Measurements from ENCODE around the gene MPRIP.

The MPRIP gene

DNA sequence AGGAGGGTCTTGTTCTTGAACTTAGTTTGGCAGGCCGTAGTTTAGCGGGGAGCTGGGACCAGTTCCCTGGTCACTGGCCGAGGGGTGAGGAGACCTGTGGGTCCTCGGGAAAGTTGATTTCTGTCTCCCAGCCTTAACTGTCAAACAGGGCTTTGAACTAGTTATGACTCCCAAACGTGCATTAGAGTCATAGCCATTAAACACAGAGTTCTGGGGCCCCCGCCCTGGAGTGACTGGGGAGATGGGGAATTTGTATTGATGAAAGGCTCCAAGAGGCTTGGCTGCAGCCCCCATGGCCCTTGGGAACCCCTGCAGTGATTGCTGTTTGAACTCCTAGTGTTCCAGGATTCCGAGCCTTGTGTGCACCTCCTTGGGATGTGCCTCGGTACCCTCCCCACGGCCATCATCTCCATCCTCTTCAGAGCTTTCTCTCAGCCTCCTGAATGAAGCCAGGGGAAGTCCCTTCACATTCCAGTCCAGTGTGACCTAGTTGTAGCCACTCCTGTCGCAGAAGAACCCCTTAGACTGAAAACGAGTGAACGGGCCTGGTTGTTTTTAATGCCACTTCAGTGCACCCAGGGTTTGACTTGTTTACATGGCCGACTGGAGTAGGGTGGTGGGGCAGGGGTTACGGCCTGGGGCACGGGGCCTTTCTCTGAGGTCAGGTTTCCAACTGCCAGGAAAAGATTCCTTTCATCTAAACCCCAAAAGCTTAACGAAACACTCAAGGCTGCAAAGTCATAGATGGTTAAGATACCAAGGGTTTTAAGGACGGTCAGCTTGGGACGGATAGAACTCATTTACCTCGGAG lies 1.4 kb downstream of the MPRIP start:
- TF ChIP-seq PPARA (CRISPR knock-in tag; IDR thresholded peaks at IDR 0.05; ENCODE audit: borderline replicate concordance) (no peak), ISL1 (CRISPR knock-in tag; IDR thresholded peaks at IDR 0.05) (no peak), CSDC2 (CRISPR knock-in tag; IDR thresholded peaks at IDR 0.05) (no peak), ZNF8 (CRISPR knock-in tag; IDR thresholded peaks at IDR 0.05) (no peak), ZFP30 (CRISPR knock-in tag; IDR thresholded peaks at IDR 0.05) (no peak), ZNF70 (CRISPR knock-in tag; IDR thresholded peaks at IDR 0.05) (no peak), SNAI2 (CRISPR knock-in tag; IDR thresholded peaks at IDR 0.05) (no peak), GLIS3 (CRISPR knock-in tag; IDR thresholded peaks at IDR 0.05) (no peak), OSR1 (CRISPR knock-in tag; IDR thresholded peaks at IDR 0.05) (no peak), ZC3H10 (CRISPR knock-in tag; IDR thresholded peaks at IDR 0.05) (no peak)
- TF ChIP-seq, protein P1, sequence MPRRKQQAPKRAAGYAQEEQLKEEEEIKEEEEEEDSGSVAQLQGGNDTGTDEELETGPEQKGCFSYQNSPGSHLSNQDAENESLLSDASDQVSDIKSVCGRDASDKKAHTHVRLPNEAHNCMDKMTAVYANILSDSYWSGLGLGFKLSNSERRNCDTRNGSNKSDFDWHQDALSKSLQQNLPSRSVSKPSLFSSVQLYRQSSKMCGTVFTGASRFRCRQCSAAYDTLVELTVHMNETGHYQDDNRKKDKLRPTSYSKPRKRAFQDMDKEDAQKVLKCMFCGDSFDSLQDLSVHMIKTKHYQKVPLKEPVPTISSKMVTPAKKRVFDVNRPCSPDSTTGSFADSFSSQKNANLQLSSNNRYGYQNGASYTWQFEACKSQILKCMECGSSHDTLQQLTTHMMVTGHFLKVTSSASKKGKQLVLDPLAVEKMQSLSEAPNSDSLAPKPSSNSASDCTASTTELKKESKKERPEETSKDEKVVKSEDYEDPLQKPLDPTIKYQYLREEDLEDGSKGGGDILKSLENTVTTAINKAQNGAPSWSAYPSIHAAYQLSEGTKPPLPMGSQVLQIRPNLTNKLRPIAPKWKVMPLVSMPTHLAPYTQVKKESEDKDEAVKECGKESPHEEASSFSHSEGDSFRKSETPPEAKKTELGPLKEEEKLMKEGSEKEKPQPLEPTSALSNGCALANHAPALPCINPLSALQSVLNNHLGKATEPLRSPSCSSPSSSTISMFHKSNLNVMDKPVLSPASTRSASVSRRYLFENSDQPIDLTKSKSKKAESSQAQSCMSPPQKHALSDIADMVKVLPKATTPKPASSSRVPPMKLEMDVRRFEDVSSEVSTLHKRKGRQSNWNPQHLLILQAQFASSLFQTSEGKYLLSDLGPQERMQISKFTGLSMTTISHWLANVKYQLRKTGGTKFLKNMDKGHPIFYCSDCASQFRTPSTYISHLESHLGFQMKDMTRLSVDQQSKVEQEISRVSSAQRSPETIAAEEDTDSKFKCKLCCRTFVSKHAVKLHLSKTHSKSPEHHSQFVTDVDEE (CRISPR knock-in tag; IDR thresholded peaks at IDR 0.05) = no peak
- TF ChIP-seq, protein P2, sequence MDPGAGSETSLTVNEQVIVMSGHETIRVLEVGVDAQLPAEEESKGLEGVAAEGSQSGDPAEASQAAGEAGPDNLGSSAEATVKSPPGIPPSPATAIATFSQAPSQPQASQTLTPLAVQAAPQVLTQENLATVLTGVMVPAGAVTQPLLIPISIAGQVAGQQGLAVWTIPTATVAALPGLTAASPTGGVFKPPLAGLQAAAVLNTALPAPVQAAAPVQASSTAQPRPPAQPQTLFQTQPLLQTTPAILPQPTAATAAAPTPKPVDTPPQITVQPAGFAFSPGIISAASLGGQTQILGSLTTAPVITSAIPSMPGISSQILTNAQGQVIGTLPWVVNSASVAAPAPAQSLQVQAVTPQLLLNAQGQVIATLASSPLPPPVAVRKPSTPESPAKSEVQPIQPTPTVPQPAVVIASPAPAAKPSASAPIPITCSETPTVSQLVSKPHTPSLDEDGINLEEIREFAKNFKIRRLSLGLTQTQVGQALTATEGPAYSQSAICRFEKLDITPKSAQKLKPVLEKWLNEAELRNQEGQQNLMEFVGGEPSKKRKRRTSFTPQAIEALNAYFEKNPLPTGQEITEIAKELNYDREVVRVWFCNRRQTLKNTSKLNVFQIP (CRISPR knock-in tag; IDR thresholded peaks at IDR 0.05; ENCODE audit: borderline replicate concordance, low read depth) = no peak
- ATAC-seq = no peak

DNA sequence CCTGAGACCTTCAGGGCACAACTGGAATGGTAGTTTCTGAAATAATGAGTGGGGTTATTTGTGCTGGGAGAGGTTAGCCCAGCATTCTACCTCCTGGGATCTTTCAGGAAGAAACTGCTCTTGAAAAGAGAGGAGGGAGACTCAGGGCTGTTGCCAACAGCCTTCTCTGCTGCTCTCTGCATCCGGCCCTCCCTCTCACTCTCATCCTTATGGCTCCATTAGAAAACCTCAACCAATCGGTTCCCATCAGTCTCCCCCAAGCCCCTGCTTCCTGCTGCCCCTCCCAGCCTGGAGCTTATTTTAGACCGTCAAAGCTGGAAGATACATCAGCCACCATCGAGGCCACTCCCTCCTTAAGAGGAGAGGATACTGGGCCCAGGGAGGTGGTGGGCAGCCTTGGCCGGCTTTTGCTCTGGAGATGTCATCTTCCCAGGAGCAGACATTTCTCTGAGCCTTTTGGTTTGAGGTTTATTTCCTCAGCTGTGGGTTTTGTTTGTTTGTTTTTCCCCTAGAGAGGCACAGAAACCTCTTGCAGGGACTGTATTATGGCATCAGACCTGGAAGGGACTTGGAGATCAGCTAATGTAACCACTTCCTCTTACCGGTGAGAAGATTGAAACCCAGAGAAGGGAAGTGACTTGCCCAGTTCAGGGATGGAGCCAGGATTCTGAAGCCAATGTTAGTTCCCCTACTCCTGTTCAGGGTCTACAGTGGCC lies 2.7 kb downstream of the MPRIP start:
- TF ChIP-seq TOX (CRISPR knock-in tag; IDR thresholded peaks at IDR 0.05; ENCODE audit: borderline replicate concordance) = no peak
- TF ChIP-seq PPARA (CRISPR knock-in tag; IDR thresholded peaks at IDR 0.05; ENCODE audit: borderline replicate concordance) = no peak
- TF ChIP-seq ZC3H10 (CRISPR knock-in tag; IDR thresholded peaks at IDR 0.05) = no peak
- TF ChIP-seq ZNF565 (CRISPR knock-in tag; conservative IDR thresholded peaks at IDR 0.05; ENCODE audit: low read depth) = no peak
- no peak for TF ChIP-seq BACH2 (CRISPR knock-in tag; IDR thresholded peaks at IDR 0.05; ENCODE audit: borderline replicate concordance)
- TF ChIP-seq, protein P3, sequence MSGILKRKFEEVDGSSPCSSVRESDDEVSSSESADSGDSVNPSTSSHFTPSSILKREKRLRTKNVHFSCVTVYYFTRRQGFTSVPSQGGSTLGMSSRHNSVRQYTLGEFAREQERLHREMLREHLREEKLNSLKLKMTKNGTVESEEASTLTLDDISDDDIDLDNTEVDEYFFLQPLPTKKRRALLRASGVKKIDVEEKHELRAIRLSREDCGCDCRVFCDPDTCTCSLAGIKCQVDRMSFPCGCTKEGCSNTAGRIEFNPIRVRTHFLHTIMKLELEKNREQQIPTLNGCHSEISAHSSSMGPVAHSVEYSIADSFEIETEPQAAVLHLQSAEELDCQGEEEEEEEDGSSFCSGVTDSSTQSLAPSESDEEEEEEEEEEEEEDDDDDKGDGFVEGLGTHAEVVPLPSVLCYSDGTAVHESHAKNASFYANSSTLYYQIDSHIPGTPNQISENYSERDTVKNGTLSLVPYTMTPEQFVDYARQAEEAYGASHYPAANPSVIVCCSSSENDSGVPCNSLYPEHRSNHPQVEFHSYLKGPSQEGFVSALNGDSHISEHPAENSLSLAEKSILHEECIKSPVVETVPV (CRISPR knock-in tag; IDR thresholded peaks at IDR 0.05) = no peak
- no peak for TF ChIP-seq ZNF8 (CRISPR knock-in tag; IDR thresholded peaks at IDR 0.05)
- no peak for TF ChIP-seq ISL1 (CRISPR knock-in tag; IDR thresholded peaks at IDR 0.05)
- no peak for TF ChIP-seq ZFP30 (CRISPR knock-in tag; IDR thresholded peaks at IDR 0.05)
- TF ChIP-seq SNAI2 (CRISPR knock-in tag; IDR thresholded peaks at IDR 0.05) = no peak
- no peak for TF ChIP-seq GLIS3 (CRISPR knock-in tag; IDR thresholded peaks at IDR 0.05)
- TF ChIP-seq RARB (CRISPR knock-in tag; IDR thresholded peaks at IDR 0.05) = no peak
- TF ChIP-seq, protein P4, sequence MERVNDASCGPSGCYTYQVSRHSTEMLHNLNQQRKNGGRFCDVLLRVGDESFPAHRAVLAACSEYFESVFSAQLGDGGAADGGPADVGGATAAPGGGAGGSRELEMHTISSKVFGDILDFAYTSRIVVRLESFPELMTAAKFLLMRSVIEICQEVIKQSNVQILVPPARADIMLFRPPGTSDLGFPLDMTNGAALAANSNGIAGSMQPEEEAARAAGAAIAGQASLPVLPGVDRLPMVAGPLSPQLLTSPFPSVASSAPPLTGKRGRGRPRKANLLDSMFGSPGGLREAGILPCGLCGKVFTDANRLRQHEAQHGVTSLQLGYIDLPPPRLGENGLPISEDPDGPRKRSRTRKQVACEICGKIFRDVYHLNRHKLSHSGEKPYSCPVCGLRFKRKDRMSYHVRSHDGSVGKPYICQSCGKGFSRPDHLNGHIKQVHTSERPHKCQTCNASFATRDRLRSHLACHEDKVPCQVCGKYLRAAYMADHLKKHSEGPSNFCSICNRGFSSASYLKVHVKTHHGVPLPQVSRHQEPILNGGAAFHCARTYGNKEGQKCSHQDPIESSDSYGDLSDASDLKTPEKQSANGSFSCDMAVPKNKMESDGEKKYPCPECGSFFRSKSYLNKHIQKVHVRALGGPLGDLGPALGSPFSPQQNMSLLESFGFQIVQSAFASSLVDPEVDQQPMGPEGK (CRISPR knock-in tag; IDR thresholded peaks at IDR 0.05; ENCODE audit: borderline replicate concordance) = no peak
- TF ChIP-seq, protein P2 (CRISPR knock-in tag; IDR thresholded peaks at IDR 0.05; ENCODE audit: borderline replicate concordance, low read depth) = no peak
- ATAC-seq = peak; percentile 66

All from SK-N-SH treated with all-trans-retinoic acid at 6 μM for 48 hours (cell line).